Parathyroid adenoma (tissue), 2 donors: Measurements from ENCODE around the gene GLS.

Experiments used
- H2AFZ ChIP-seq: fragments of 300-600 bp; sonication (generic); one replicate; pipeline ENCODE4 v1.7.0; 2017; ENCODE audit warnings: antibody characterized with exemption, mild to moderate bottlenecking
- H3K27ac ChIP-seq: fragments of 300-600 bp; sonication (generic); one replicate; pipeline ENCODE4 v1.7.0; 2017
- H3K27me3 ChIP-seq: fragments of 300-600 bp; sonication (generic); one replicate; pipeline ENCODE4 v1.7.0; 2017; ENCODE audit warnings: low read length; ENCODE audit not compliant: control insufficient read depth, insufficient read depth
- H3K36me3 ChIP-seq: fragments of 300-600 bp; sonication (generic); one replicate; pipeline ENCODE4 v1.7.0; 2017; ENCODE audit warnings: low read length; ENCODE audit not compliant: control insufficient read depth, insufficient read depth
- H3K4me1 ChIP-seq: fragments of 300-600 bp; sonication (generic); one replicate; pipeline ENCODE4 v1.7.0; 2017; ENCODE audit warnings: control low read depth
- H3K4me2 ChIP-seq: fragments of 300-600 bp; sonication (generic); one replicate; pipeline ENCODE4 v1.7.0; 2017; ENCODE audit warnings: low read length
- H3K4me3 ChIP-seq: fragments of 300-600 bp; sonication (generic); one replicate; pipeline ENCODE4 v1.7.0; 2017; ENCODE audit warnings: low read depth, low read length
- H3K79me2 ChIP-seq: fragments of 300-600 bp; sonication (generic); one replicate; pipeline ENCODE4 v1.7.0; 2017; ENCODE audit warnings: control low read depth
- H3K9ac ChIP-seq: fragments of 300-600 bp; sonication (generic); one replicate; pipeline ENCODE4 v1.7.0; 2017; ENCODE audit warnings: mild to moderate bottlenecking
- H3K9me3 ChIP-seq: fragments of 300-600 bp; sonication (generic); one replicate; pipeline ENCODE4 v1.7.0; 2017; ENCODE audit warnings: low read length; ENCODE audit not compliant: control insufficient read depth
- TF ChIP-seq, protein P1 (sequence below): fragments of 300-600 bp; sonication (generic); IDR thresholded peaks from one replicate; pipeline ENCODE4 v1.7.0; 2017; ENCODE audit warnings: antibody characterized with exemption, mild to moderate bottlenecking
- donor health status: primary hyperparathyroidism.

GLS gene

DNA sequence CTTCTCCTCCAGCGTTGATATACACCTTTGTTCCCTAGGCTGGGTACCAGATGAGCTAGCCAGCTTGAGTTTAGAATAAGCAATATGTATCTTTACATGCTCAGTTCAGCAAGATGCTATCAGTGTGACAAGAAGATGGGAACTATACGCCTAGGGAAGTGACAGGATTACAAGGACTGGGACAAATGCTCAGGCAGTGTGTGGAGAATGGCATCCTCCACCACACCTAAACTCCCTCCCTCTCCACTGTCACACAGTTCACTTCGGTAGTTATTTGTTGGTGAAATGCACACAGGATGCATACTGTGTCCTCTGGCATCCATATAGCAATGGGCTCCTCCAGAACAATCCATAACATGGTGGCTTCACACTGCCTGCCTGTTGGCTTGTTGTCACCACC, 125.7 kb downstream of the GLS start:
- Histone ChIP-seq H3K79me2 (peaks cover 5% of the 10 kb centered on the region), H3K9me3 (no peaks in the 10 kb centered on the region), H3K9ac (no peak overlapping the region), H3K27ac (no peak overlapping the region), H3K36me3 (no peaks in the 10 kb centered on the region), H3K4me1 (no peaks in the 10 kb centered on the region), H3K27me3 (no peaks in the 10 kb centered on the region), H3K4me2 (no peak overlapping the region), H3K4me3 (no peak overlapping the region), H2AFZ (no peak overlapping the region)
- TF ChIP-seq, protein P1, sequence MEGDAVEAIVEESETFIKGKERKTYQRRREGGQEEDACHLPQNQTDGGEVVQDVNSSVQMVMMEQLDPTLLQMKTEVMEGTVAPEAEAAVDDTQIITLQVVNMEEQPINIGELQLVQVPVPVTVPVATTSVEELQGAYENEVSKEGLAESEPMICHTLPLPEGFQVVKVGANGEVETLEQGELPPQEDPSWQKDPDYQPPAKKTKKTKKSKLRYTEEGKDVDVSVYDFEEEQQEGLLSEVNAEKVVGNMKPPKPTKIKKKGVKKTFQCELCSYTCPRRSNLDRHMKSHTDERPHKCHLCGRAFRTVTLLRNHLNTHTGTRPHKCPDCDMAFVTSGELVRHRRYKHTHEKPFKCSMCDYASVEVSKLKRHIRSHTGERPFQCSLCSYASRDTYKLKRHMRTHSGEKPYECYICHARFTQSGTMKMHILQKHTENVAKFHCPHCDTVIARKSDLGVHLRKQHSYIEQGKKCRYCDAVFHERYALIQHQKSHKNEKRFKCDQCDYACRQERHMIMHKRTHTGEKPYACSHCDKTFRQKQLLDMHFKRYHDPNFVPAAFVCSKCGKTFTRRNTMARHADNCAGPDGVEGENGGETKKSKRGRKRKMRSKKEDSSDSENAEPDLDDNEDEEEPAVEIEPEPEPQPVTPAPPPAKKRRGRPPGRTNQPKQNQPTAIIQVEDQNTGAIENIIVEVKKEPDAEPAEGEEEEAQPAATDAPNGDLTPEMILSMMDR = no peak

DNA sequence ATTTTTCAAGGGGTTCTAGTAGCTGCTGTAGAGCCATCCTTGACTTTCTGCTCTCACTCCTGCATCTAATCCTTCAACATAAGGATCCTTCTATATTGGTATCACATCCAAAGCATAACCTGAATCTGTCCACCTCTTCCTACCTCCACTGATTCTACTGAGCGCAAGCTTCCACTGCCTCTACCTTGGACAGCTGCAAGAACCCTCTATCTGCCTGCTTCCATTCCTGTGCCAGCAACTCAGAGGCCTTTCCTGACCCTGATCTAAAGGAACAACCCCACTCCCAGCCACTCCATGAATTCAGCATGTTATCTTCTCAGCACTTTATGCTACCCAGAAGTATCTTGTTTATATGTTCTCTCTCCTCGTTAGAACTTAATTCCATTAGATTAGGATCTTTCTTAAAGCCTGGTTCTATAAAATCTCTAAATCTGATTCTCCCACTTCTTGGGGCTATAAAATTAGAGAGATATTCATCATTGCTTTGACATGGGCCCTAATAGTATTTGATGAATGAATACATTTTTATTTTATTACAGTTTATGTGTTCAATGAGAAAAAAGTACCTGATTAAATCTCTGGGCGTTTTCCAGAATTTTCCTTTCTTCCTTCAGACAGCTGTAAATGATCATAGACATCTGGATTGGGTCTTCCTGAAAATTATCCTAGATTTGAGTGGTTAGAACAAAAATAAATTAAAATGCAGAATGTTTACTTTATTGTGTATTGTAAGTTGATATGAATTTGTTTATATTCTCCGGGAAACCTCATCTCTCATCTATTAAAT, 126.6 kb downstream of the GLS start:
- Histone ChIP-seq H3K4me2 (no peak overlapping the region), H3K27ac (no peak overlapping the region), H3K9ac (no peak overlapping the region), H3K27me3 (no peaks in the 10 kb centered on the region), H3K79me2 (peaks cover 14% of the 10 kb centered on the region), H2AFZ (no peak overlapping the region), H3K4me1 (no peaks in the 10 kb centered on the region), H3K36me3 (no peaks in the 10 kb centered on the region), H3K9me3 (no peaks in the 10 kb centered on the region), H3K4me3 (no peak overlapping the region)
- TF ChIP-seq, protein P1 = no peak

DNA sequence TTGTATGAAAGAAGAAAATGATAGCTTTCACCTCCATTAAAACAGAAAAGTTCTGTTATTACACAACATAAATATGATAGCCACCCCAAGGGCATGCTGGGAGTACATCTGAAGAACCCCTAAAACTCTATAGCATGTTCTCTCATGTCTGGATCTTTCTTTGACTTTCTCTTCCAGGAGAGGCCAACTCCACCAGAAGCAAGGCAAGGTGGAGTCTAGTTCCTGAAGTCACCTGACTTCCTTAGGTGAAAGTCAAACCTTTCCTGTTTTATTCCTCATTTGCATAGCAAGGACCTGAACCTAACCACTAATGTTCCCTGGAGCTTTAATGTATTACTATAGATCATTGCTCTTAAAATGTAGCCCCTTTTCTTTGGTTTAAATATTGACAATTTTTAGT, 127.7 kb downstream of the GLS start:
- no peak overlapping the region for H2AFZ ChIP-seq
- no peak overlapping the region for H3K4me3 ChIP-seq
- no peak overlapping the region for H3K9ac ChIP-seq
- H3K27ac ChIP-seq = no peak overlapping the region
- H3K79me2 ChIP-seq = peaks cover 25% of the 10 kb centered on the region
- no peak overlapping the region for H3K4me2 ChIP-seq
- H3K27me3 ChIP-seq = no peaks in the 10 kb centered on the region
- no peaks in the 10 kb centered on the region for H3K36me3 ChIP-seq
- TF ChIP-seq, protein P1 = no peak
- peaks cover 9% of the 10 kb centered on the region for H3K4me1 ChIP-seq
- no peaks in the 10 kb centered on the region for H3K9me3 ChIP-seq

DNA sequence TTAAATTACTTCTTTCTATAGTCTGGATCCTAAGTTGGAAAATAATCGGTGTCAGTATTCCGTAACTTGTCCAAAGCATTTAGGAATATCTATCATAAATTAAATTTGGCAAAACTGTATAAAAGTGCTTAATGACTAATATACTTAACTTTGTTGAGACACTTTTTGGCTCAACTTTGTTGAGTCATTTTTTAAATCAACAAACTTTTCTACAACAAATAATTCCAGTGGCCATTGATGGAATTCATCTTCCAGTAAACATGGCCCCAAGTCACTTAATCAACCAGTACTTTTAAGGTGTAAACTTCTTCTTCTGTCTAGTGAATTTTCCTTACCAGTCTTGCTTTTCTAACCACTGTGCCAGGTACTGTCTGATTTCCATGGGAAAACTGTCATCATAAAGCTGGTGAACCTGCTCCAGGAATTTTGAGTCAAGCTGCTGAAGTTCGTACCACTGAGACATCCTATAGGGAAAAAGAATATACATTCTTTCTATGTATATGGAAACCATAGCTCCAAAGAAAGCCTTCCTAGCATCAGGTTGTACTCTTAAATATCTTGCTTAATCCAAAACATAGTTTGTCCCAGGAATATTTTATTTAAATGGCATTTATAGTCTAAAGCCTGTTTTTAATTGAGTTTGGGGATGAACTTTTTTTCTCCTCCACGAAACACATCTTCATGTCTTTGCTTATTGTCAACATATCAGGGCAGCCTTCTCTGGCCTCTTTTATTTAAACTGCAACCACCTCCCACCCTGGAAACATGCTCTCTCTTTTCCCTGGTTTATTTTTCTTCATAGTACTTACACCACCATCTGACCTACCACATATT, 129.1 kb downstream of the GLS start:
- no peaks in the 10 kb centered on the region for H3K36me3 ChIP-seq
- peaks cover 13% of the 10 kb centered on the region for H3K4me1 ChIP-seq
- no peak overlapping the region for H2AFZ ChIP-seq
- H3K4me2 ChIP-seq = no peak overlapping the region
- H3K27me3 ChIP-seq = no peaks in the 10 kb centered on the region
- H3K27ac ChIP-seq = no peak overlapping the region
- TF ChIP-seq, protein P1 = no peak
- no peak overlapping the region for H3K4me3 ChIP-seq
- H3K79me2 ChIP-seq = peaks cover 27% of the 10 kb centered on the region
- H3K9ac ChIP-seq = no peak overlapping the region
- H3K9me3 ChIP-seq = no peaks in the 10 kb centered on the region
